SK-N-SH treated with all-trans-retinoic acid at 6 μM for 48 hours (cell line): ENCODE results near the gene FAF1.
"Not testable (repeated sequence)": the region's sequence is repeated elsewhere in the genome, so short reads cannot be mapped to it uniquely, and the experiment has no call there.

ENCODE experiments used
- ATAC-seq: fragments of 200-7000 bp; cut with Tn5 transposase; 3 replicates; pipeline ENCODE4 v1.9.1; 2020; ENCODE audit warnings: mild to moderate bottlenecking, moderate library complexity
- BACH2 ChIP-seq: fragments of 250-450 bp; sonication (Bioruptor Pico); IDR thresholded peaks from 2 replicates; pipeline ENCODE4 v1.9.0; 2021; ENCODE audit warnings: mild to moderate bottlenecking, borderline replicate concordance
- CREB5 ChIP-seq: fragments of 250-450 bp; sonication (Bioruptor Pico); IDR thresholded peaks from 2 replicates; pipeline ENCODE4 v1.5.1; 2020; ENCODE audit warnings: low read depth, mild to moderate bottlenecking, moderate library complexity
- CSDC2 ChIP-seq: fragments of 250-450 bp; sonication (Bioruptor Pico); IDR thresholded peaks from 2 replicates; pipeline ENCODE4 v1.5.0; 2020; ENCODE audit warnings: mild to moderate bottlenecking, moderate library complexity
- ESRRG ChIP-seq: fragments of 250-450 bp; sonication (Bioruptor Pico); IDR thresholded peaks from 2 replicates; pipeline ENCODE4 v1.6.1; 2021; ENCODE audit warnings: mild to moderate bottlenecking
- GLIS3 ChIP-seq: fragments of 250-450 bp; sonication (Bioruptor Pico); IDR thresholded peaks from 2 replicates; pipeline ENCODE4 v1.5.0; 2020; ENCODE audit warnings: mild to moderate bottlenecking, moderate library complexity
- ISL1 ChIP-seq: fragments of 250-450 bp; sonication (Bioruptor Pico); IDR thresholded peaks from 2 replicates; pipeline ENCODE4 v2.1.2; 2022; ENCODE audit warnings: mild to moderate bottlenecking, moderate library complexity
- RARB ChIP-seq: fragments of 250-450 bp; sonication (Bioruptor Pico); IDR thresholded peaks from 2 replicates; pipeline ENCODE4 v1.8.0; 2021; ENCODE audit warnings: mild to moderate bottlenecking, moderate library complexity
- SNAI2 ChIP-seq: fragments of 250-450 bp; sonication (Bioruptor Pico); IDR thresholded peaks from 2 replicates; pipeline ENCODE4 v1.5.0; 2020; ENCODE audit warnings: mild to moderate bottlenecking, moderate library complexity
- TCF4 ChIP-seq: fragments of 250-450 bp; sonication (Bioruptor Pico); IDR thresholded peaks from 2 replicates; pipeline ENCODE4 v1.8.0; 2021; ENCODE audit warnings: mild to moderate bottlenecking, moderate library complexity, borderline replicate concordance
- ZC3H10 ChIP-seq: fragments of 250-450 bp; sonication (Bioruptor Pico); IDR thresholded peaks from 2 replicates; pipeline ENCODE4 v1.5.1; 2021; ENCODE audit warnings: mild to moderate bottlenecking, moderate library complexity
- ZFP3 ChIP-seq: fragments of 250-450 bp; sonication (Bioruptor Pico); IDR thresholded peaks from 2 replicates; pipeline ENCODE4 v1.5.0; 2020; ENCODE audit warnings: mild to moderate bottlenecking, moderate library complexity
- ZFP30 ChIP-seq: fragments of 450-650 bp; formaldehyde crosslinking; IDR thresholded peaks from 2 replicates; pipeline ENCODE4 v1.5.0; 2022; ENCODE audit warnings: mild to moderate bottlenecking, moderate library complexity
- ZNF70 ChIP-seq: fragments of 450-650 bp; formaldehyde crosslinking; IDR thresholded peaks from 2 replicates; pipeline ENCODE4 v1.5.0; 2020; ENCODE audit warnings: mild to moderate bottlenecking, moderate library complexity
- ZNF8 ChIP-seq: fragments of 450-650 bp; formaldehyde crosslinking; IDR thresholded peaks from 2 replicates; pipeline ENCODE4 v1.5.0; 2020; ENCODE audit warnings: mild to moderate bottlenecking, moderate library complexity
- TF ChIP-seq, protein P1 (sequence below): fragments of 250-450 bp; sonication (Bioruptor Pico); IDR thresholded peaks from 2 replicates; pipeline ENCODE4 v1.5.0; 2020; ENCODE audit warnings: mild to moderate bottlenecking, moderate library complexity
- TF ChIP-seq, protein P2 (sequence below): fragments of 250-450 bp; sonication (Bioruptor Pico); IDR thresholded peaks from 2 replicates; pipeline ENCODE4 v1.8.0; 2021; ENCODE audit warnings: low read depth, mild to moderate bottlenecking, moderate library complexity, borderline replicate concordance
- TF ChIP-seq, protein P3 (sequence below): fragments of 250-450 bp; sonication (Bioruptor Pico); IDR thresholded peaks from 2 replicates; pipeline ENCODE4 v1.8.0; 2020; ENCODE audit warnings: mild to moderate bottlenecking, moderate library complexity, borderline replicate concordance

FAF1 gene

DNA sequence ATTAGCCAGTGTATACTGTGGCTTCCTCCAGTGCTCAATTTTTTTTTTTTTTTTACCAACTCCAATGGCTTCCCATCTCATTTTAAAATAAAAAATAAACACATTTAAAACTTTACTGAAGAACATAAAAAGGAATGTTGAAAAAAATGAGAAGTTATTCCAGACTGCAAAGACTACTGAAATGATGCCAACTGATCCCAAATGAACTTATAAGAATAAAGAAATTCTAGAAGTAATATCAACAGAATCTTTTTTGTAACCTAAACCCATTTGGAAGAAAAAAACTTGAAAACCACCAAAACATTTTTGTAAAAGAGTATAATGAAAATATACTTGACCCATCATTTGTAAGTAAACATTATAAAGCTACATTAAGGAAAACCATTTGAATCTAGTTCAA is 129.4 kb downstream of the FAF1 start:
- ATAC-seq, result no peak
- TF ChIP-seq CREB5 (no peak), ZNF8 (CRISPR knock-in tag) (no peak)

DNA sequence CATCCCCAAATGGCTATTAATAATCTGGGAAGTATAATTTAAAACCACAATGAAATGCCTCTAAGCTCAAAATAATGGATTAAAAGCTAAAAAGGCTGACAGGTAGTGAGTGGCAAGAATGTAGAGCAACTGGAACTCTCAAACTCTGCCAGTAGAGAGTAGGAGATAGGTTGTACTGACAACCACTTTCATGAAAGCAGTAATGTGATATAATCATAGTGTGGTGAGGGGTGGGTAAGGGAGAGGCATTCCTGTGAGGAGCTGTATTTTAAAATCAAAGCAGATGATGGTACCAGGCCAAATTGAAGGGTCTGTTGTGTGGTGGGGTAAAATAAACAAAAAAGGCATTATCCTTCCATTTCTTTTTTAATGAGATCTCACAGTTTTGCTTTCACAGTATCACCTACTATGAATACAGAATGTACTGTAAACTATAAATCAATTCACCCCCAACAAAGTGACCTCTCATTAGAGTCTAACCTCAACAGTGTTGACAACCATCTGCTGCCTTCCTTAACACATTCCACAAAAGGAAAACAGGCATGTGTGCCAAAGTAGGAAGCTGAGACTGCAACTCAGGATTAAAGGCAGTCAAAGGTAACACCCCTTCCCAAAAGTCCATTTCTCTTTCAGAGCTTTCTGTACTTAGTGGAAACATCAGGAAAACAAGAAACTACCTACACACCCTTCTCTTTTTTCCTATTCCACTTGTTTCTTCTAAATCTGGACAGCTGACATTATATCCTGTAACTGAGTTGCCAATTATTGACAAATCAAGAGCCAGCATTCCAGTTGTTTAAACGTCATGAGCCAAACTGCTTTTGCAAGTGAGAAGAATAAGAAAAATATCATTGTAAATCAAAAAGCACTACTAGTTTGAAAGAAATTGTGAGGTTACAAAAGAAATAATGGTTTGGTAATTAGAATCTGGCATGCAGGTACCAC is 130.8 kb downstream of the FAF1 start:
- no peak for ATAC-seq
- TF ChIP-seq RARB (CRISPR knock-in tag), result no peak

- TF ChIP-seq CSDC2 (no peak), ZNF70 (CRISPR knock-in tag) (no peak), GLIS3 (CRISPR knock-in tag) (no peak), SNAI2 (no peak), BACH2 (CRISPR knock-in tag) (no peak), RARB (CRISPR knock-in tag) (no peak), ZFP30 (CRISPR knock-in tag) (no peak), ESRRG (CRISPR knock-in tag) (no peak), ZC3H10 (CRISPR knock-in tag) (no peak), CREB5 (no peak), ZFP3 (CRISPR knock-in tag) (no peak)
- TF ChIP-seq, protein P1, sequence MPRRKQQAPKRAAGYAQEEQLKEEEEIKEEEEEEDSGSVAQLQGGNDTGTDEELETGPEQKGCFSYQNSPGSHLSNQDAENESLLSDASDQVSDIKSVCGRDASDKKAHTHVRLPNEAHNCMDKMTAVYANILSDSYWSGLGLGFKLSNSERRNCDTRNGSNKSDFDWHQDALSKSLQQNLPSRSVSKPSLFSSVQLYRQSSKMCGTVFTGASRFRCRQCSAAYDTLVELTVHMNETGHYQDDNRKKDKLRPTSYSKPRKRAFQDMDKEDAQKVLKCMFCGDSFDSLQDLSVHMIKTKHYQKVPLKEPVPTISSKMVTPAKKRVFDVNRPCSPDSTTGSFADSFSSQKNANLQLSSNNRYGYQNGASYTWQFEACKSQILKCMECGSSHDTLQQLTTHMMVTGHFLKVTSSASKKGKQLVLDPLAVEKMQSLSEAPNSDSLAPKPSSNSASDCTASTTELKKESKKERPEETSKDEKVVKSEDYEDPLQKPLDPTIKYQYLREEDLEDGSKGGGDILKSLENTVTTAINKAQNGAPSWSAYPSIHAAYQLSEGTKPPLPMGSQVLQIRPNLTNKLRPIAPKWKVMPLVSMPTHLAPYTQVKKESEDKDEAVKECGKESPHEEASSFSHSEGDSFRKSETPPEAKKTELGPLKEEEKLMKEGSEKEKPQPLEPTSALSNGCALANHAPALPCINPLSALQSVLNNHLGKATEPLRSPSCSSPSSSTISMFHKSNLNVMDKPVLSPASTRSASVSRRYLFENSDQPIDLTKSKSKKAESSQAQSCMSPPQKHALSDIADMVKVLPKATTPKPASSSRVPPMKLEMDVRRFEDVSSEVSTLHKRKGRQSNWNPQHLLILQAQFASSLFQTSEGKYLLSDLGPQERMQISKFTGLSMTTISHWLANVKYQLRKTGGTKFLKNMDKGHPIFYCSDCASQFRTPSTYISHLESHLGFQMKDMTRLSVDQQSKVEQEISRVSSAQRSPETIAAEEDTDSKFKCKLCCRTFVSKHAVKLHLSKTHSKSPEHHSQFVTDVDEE (CRISPR knock-in tag), result no peak
- TF ChIP-seq, protein P2, sequence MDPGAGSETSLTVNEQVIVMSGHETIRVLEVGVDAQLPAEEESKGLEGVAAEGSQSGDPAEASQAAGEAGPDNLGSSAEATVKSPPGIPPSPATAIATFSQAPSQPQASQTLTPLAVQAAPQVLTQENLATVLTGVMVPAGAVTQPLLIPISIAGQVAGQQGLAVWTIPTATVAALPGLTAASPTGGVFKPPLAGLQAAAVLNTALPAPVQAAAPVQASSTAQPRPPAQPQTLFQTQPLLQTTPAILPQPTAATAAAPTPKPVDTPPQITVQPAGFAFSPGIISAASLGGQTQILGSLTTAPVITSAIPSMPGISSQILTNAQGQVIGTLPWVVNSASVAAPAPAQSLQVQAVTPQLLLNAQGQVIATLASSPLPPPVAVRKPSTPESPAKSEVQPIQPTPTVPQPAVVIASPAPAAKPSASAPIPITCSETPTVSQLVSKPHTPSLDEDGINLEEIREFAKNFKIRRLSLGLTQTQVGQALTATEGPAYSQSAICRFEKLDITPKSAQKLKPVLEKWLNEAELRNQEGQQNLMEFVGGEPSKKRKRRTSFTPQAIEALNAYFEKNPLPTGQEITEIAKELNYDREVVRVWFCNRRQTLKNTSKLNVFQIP (CRISPR knock-in tag), result no peak
- TF ChIP-seq, protein P3, sequence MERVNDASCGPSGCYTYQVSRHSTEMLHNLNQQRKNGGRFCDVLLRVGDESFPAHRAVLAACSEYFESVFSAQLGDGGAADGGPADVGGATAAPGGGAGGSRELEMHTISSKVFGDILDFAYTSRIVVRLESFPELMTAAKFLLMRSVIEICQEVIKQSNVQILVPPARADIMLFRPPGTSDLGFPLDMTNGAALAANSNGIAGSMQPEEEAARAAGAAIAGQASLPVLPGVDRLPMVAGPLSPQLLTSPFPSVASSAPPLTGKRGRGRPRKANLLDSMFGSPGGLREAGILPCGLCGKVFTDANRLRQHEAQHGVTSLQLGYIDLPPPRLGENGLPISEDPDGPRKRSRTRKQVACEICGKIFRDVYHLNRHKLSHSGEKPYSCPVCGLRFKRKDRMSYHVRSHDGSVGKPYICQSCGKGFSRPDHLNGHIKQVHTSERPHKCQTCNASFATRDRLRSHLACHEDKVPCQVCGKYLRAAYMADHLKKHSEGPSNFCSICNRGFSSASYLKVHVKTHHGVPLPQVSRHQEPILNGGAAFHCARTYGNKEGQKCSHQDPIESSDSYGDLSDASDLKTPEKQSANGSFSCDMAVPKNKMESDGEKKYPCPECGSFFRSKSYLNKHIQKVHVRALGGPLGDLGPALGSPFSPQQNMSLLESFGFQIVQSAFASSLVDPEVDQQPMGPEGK (CRISPR knock-in tag), result no peak
- ATAC-seq, result no peak
Observed at GRCh38 chr1:50827546-50827945, 132.5 kb downstream of the FAF1 start.

- ATAC-seq, result not testable (repeated sequence)
Observed at GRCh38 chr1:50826792-50827191, 133.3 kb downstream of the FAF1 start.

DNA sequence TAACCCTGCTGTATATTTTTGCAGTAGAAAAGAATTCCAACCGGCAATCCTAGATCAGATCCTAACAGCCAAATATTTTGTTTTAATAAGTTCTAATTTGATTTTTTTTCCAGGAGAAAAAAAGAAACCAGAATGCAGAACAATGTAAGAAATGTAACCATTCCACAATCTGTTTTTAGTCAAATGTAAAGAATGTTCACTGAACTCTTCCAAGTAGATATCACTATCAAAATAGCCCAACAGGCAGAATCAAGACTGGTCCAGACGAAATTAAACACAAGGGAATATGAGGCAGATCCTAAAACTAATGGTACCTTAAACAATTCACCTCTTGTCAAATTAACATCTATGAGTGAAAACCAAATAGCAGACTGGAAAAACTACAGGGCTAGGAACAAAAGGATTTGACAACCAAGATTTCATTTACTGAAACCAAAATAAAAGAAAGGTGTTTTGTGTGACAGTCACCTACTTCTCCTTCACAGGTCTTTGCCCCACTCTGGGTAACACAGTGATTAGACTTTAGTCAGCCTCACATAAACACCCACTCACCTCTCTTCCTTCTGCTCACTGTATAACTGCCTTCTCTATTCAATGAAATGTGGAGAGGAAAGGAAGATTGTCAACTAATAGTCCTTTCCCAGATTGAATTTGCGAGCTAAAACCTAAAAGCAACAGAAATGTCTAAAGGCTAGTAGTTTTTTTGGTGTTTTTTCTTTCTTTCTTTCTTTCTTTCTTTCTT is 137.9 kb downstream of the FAF1 start:
- ATAC-seq, result peak; percentile 84
- TF ChIP-seq ISL1 (CRISPR knock-in tag) (peak; percentile 59), SNAI2 (no peak), TCF4 (peak; percentile 44), ZFP30 (CRISPR knock-in tag) (no peak), CSDC2 (no peak), ESRRG (CRISPR knock-in tag) (no peak)
